NT2/D1 (cell line): ENCODE data around the gene FRMD8.

Source experiments
- DNase-seq: peaks from one replicate; pipeline ENCODE4 v3.0.0-alpha.2; 2011; ENCODE audit warnings: low read depth, low spot score
- H3K27me3 ChIP-seq: 2 replicates; pipeline ENCODE4 v1.6.0; 2011; ENCODE audit warnings: mild to moderate bottlenecking; ENCODE audit not compliant: insufficient read length, insufficient read depth
- H3K36me3 ChIP-seq: 2 replicates; pipeline ENCODE4 v1.6.1; 2011; ENCODE audit warnings: mild to moderate bottlenecking, low read length, mixed read lengths; ENCODE audit not compliant: insufficient read depth, insufficient read length
- H3K4me1 ChIP-seq: 2 replicates; pipeline ENCODE4 v1.5.1; 2011; ENCODE audit not compliant: insufficient read depth, insufficient read length
- H3K4me3 ChIP-seq: 2 replicates; pipeline ENCODE4 v1.5.1; 2011; ENCODE audit warnings: low read depth; ENCODE audit not compliant: insufficient read length
- H3K9ac ChIP-seq: 2 replicates; pipeline ENCODE4 v1.6.0; 2011; ENCODE audit warnings: low read depth; ENCODE audit not compliant: insufficient read length
- H3K9me3 ChIP-seq: 2 replicates; pipeline ENCODE4 v1.5.1; 2011; ENCODE audit warnings: mild to moderate bottlenecking, low read length; ENCODE audit not compliant: insufficient read depth
- SUZ12 ChIP-seq: IDR thresholded peaks from 2 replicates; pipeline ENCODE4 v1.6.1; 2011; ENCODE audit not compliant: insufficient read length, insufficient read depth; ENCODE audit errors: extremely low read depth
- YY1 ChIP-seq: IDR thresholded peaks from 2 replicates; pipeline ENCODE4 v1.6.1; 2011; ENCODE audit not compliant: insufficient read length, insufficient read depth
- ZNF274 ChIP-seq: IDR thresholded peaks from 2 replicates; pipeline ENCODE4 v1.6.1; 2011; ENCODE audit warnings: mild to moderate bottlenecking, low read depth, low read length

Gene FRMD8

GRCh38 chr11:65417702-65418430 is 31.4 kb downstream of the FRMD8 start:
- Histone ChIP-seq H3K4me3 (no peak overlapping the region), H3K9me3 (no peaks in the 10 kb centered on the region), H3K9ac (peak overlapping the region; percentile 65), H3K36me3 (peaks cover 9% of the 10 kb centered on the region), H3K27me3 (no peaks in the 10 kb centered on the region), H3K4me1 (peaks cover 39% of the 10 kb centered on the region)
- TF ChIP-seq SUZ12 (no peak), ZNF274 (no peak), YY1 (no peak)
- DNase-seq: no peak

- no peak overlapping the region for H3K4me3 ChIP-seq
- H3K9ac ChIP-seq: peak overlapping the region; percentile 80
- no peak for DNase-seq
Measured at GRCh38 chr11:65418431-65418680, 31.9 kb downstream of the FRMD8 start.

GRCh38 chr11:65418681-65419459 is 32.4 kb downstream of the FRMD8 start:
- DNase-seq: peak; percentile 88
- Histone ChIP-seq H3K9ac (peak overlapping the region; percentile 90), H3K27me3 (no peaks in the 10 kb centered on the region), H3K4me3 (peak overlapping the region; percentile 36), H3K9me3 (no peaks in the 10 kb centered on the region), H3K4me1 (peaks cover 39% of the 10 kb centered on the region), H3K36me3 (peaks cover 8% of the 10 kb centered on the region)
- TF ChIP-seq SUZ12 (no peak), YY1 (no peak), ZNF274 (no peak)

More at GRCh38 chr11:65418431-65418680, 31.9 kb downstream of the FRMD8 start:
- Histone ChIP-seq H3K27me3 (no peaks in the 10 kb centered on the region), H3K36me3 (peaks cover 8% of the 10 kb centered on the region), H3K9me3 (no peaks in the 10 kb centered on the region), H3K4me1 (peaks cover 39% of the 10 kb centered on the region)
- no peak for TF ChIP-seq SUZ12
- TF ChIP-seq YY1: no peak
- TF ChIP-seq ZNF274: no peak

GRCh38 chr11:65419460-65419771 is 33.0 kb downstream of the FRMD8 start:
- Histone ChIP-seq H3K9me3 (no peaks in the 10 kb centered on the region), H3K9ac (peak overlapping the region; percentile 90), H3K27me3 (no peaks in the 10 kb centered on the region), H3K4me1 (peaks cover 39% of the 10 kb centered on the region), H3K36me3 (peaks cover 14% of the 10 kb centered on the region), H3K4me3 (peak overlapping the region; percentile 36)
- DNase-seq: no peak
- TF ChIP-seq SUZ12 (no peak), YY1 (no peak), ZNF274 (no peak)

- Histone ChIP-seq H3K9me3 (no peaks in the 10 kb centered on the region), H3K27me3 (no peaks in the 10 kb centered on the region), H3K4me1 (peaks cover 39% of the 10 kb centered on the region), H3K36me3 (peaks cover 19% of the 10 kb centered on the region), H3K9ac (peak overlapping the region; percentile 90), H3K4me3 (no peak overlapping the region)
- no peak for TF ChIP-seq YY1
- TF ChIP-seq SUZ12: no peak
- no peak for TF ChIP-seq ZNF274
- DNase-seq: no peak
Measured at GRCh38 chr11:65419772-65420481, 33.5 kb downstream of the FRMD8 start.

GRCh38 chr11:65420506-65420905 is 34.1 kb downstream of the FRMD8 start:
- Histone ChIP-seq H3K36me3 (peaks cover 24% of the 10 kb centered on the region), H3K27me3 (no peaks in the 10 kb centered on the region), H3K4me1 (peaks cover 37% of the 10 kb centered on the region), H3K9me3 (no peaks in the 10 kb centered on the region), H3K4me3 (no peak overlapping the region), H3K9ac (peak overlapping the region; percentile 14)
- DNase-seq: no peak
- TF ChIP-seq SUZ12: no peak
- TF ChIP-seq ZNF274: no peak
- TF ChIP-seq YY1: no peak
